Endothelial cell of umbilical vein (primary cell): Measurements from ENCODE around the gene NR2F6. TPM values are rescaled to one million over a fixed set of nuclear protein-coding genes. Genes with fewer than 3 reads are reported as not detected.

ENCODE experiments used
- BruUV-seq: library from RNA; stranded (reverse); fragments of 400-500 nt; replicated peaks from 2 replicates; lab custom pipeline; 2021; lab: Mats Ljungman, UMichigan
- CTCF ChIA-PET: fragments of 300-600, 350-600 bp; sonication (Branson Sonifier 250); formaldehyde crosslinking; loops from one replicate; lab custom pipeline; 2021; ENCODE audit warnings: antibody characterized with exemption, inconsistent platforms; lab: Charles Lee
- POLR2A ChIA-PET: fragments of 300-600, 350-600 bp; sonication (Branson Sonifier 250); formaldehyde crosslinking; loops from one replicate; lab custom pipeline; 2021; ENCODE audit warnings: antibody characterized with exemption, inconsistent platforms; lab: Charles Lee
- DNase-seq: peaks from one replicate; pipeline ENCODE4 v3.0.0-alpha.2; 2011; ENCODE audit warnings: low read depth, low spot score
- FAIRE-seq: peaks from 2 replicates; lab custom pipeline; 2011; peaks lifted over from hg19 to GRCh38; lab: Jason Lieb, UNC
- H2AFZ ChIP-seq: 2 replicates; pipeline ENCODE4 v1.6.0; 2012; ENCODE audit warnings: low read depth, low read length, control low read depth, inconsistent platforms
- H3K27ac ChIP-seq: 2 replicates; pipeline ENCODE4 v1.5.1; 2011; ENCODE audit warnings: low read depth, mild to moderate bottlenecking, control low read depth, low read length, moderate library complexity; ENCODE audit not compliant: insufficient read depth
- H3K27me3 ChIP-seq, 2 experiments: 2 replicates each; pipeline versions ENCODE4 v1.6.0 to v1.6.1; 2011; ENCODE audit warnings: low read length in 2 of 2, mixed read lengths in 1 of 2; ENCODE audit not compliant: control insufficient read depth in 2 of 2, insufficient read depth in 2 of 2
- H3K36me3 ChIP-seq, 2 experiments: 2 replicates in 1 of 2; 3 replicates in 1 of 2; pipeline ENCODE4 v1.5.1; 2011; ENCODE audit warnings: low read length in 2 of 2, mild to moderate bottlenecking in 1 of 2, moderate library complexity in 1 of 2; ENCODE audit not compliant: control insufficient read depth in 2 of 2, insufficient read depth in 2 of 2; ENCODE audit errors: extremely low read depth in 1 of 2
- H3K4me1 ChIP-seq: 3 replicates; pipeline ENCODE4 v1.5.1; 2011; ENCODE audit warnings: mild to moderate bottlenecking, low read length; ENCODE audit not compliant: control insufficient read depth, insufficient read depth; ENCODE audit errors: extremely low read depth
- H3K4me2 ChIP-seq: 2 replicates; pipeline ENCODE4 v1.6.1; 2011; ENCODE audit warnings: low read length, control low read depth, mixed read lengths; ENCODE audit not compliant: insufficient read depth
- H3K4me3 ChIP-seq, 3 experiments: fragments of 200-600 bp in 1 of 3; sonication (generic), shearing (Covaris generic) in 1 of 3; replicated peaks in 1 of 3; 2 replicates each; pipeline ENCODE4 v1.5.1; 2011 to 2016; ENCODE audit warnings: control low read depth in 3 of 3, low read length in 3 of 3, mild to moderate bottlenecking in 2 of 3, inconsistent platforms in 1 of 3, low read depth in 1 of 3, moderate library complexity in 1 of 3; ENCODE audit not compliant: insufficient read depth in 1 of 3
- H3K79me2 ChIP-seq: 2 replicates; pipeline ENCODE4 v1.6.0; 2012; ENCODE audit warnings: low read length, inconsistent platforms; ENCODE audit not compliant: control insufficient read depth, insufficient read depth
- H3K9ac ChIP-seq: replicated peaks from 2 replicates; pipeline ENCODE3; 2011; ENCODE audit warnings: low read length, control low read depth; ENCODE audit not compliant: insufficient read depth; ENCODE audit errors: extremely low read depth
- H3K9me1 ChIP-seq: replicated peaks from 3 replicates; pipeline ENCODE4 v1.6.0; 2011; ENCODE audit warnings: mild to moderate bottlenecking, low read length; ENCODE audit not compliant: control insufficient read depth, insufficient read depth; ENCODE audit errors: extremely low read depth
- H3K9me3 ChIP-seq: replicated peaks from 2 replicates; pipeline ENCODE4 v1.5.1; 2012; ENCODE audit warnings: low read length, inconsistent platforms; ENCODE audit not compliant: control insufficient read depth, insufficient read depth
- H4K20me1 ChIP-seq: replicated peaks from 2 replicates; pipeline ENCODE3; 2011; ENCODE audit warnings: mild to moderate bottlenecking, low read length; ENCODE audit not compliant: control insufficient read depth, insufficient read depth; ENCODE audit errors: extremely low read depth
- EZH2 ChIP-seq: IDR thresholded peaks from 2 replicates; pipeline ENCODE4 v1.6.1; 2012; ENCODE audit warnings: borderline replicate concordance, low read depth, mild to moderate bottlenecking, moderate library complexity, low read length, inconsistent platforms; ENCODE audit not compliant: severe bottlenecking
- FOS ChIP-seq: IDR thresholded peaks from 2 replicates; pipeline ENCODE4 v1.6.1; 2011; ENCODE audit warnings: mild to moderate bottlenecking, low read length, moderate library complexity, borderline replicate concordance; ENCODE audit not compliant: insufficient read depth
- GATA2 ChIP-seq: IDR thresholded peaks from 2 replicates; pipeline ENCODE4 v1.7.0; 2011; ENCODE audit warnings: low read depth, mild to moderate bottlenecking, moderate library complexity, mixed read lengths, low read length; ENCODE audit not compliant: insufficient read length, insufficient read depth
- JUN ChIP-seq: IDR thresholded peaks from 2 replicates; pipeline ENCODE4 v1.6.1; 2011; ENCODE audit warnings: borderline replicate concordance, low read depth; ENCODE audit not compliant: insufficient read length, insufficient read depth
- MAX ChIP-seq: IDR thresholded peaks from 2 replicates; pipeline ENCODE4 v1.6.1; 2011; ENCODE audit not compliant: insufficient read depth, insufficient read length
- MYC ChIP-seq: IDR thresholded peaks from one replicate; pipeline ENCODE4 v1.6.1; 2011; ENCODE audit warnings: mild to moderate bottlenecking, low read depth, low read length
- POLR2A ChIP-seq: IDR thresholded peaks from 2 replicates; pipeline ENCODE4 v1.6.1; 2012; ENCODE audit warnings: low read depth, mild to moderate bottlenecking, control low read depth, low read length
- POLR2AphosphoS5 ChIP-seq: IDR thresholded peaks from 2 replicates; pipeline ENCODE4 v1.6.1; 2012; ENCODE audit warnings: low read depth, mild to moderate bottlenecking, control low read depth, low read length, moderate library complexity; ENCODE audit not compliant: insufficient read depth
- dilution Hi-C: fragments of 300-500 bp; cut with MboI; formaldehyde crosslinking; loops from one replicate; pipeline ENCODE4 v1.15.0; 2019; ENCODE audit warnings: low sequenced_read_pairs; ENCODE audit not compliant: extremely low pct_ligation_motif_present
- intact Hi-C: fragments of 100-400 bp; cut with micrococcal nuclease; formaldehyde crosslinking; loops from one replicate; pipeline ENCODE4 v1.10.0; 2022
- polyA plus RNA-seq, 4 experiments: library from polyadenylated mRNA; depleted of rRNA in 3 of 4; stranded (reverse) in 3 of 4; unstranded in 1 of 4; fragments of >200 nt; gene quantifications; 2 replicates each; pipeline versions ENCODE4 v1.2.1 to v1.2.3, GENCODE V29; 2011 to 2012; ENCODE audit warnings: missing spikeins in 1 of 4
- total RNA-seq: library from RNA; stranded (reverse); gene quantifications from 2 replicates; pipeline ENCODE4 v1.2.3, GENCODE V29; 2021
- TF ChIP-seq, protein P1 (sequence below), 2 donors: IDR thresholded peaks; 1 replicate in 1 of 2; 2 replicates in 1 of 2; pipeline ENCODE4 v1.5.1; 2011; ENCODE audit warnings: low read length in 2 of 2, mild to moderate bottlenecking in 2 of 2, moderate library complexity in 2 of 2, control low read depth in 1 of 2, inconsistent platforms in 1 of 2, low read depth in 1 of 2; ENCODE audit not compliant: insufficient read depth in 1 of 2; ENCODE audit errors: extremely low read depth in 1 of 2

The NR2F6 gene
- total and polyA plus RNA-seq, 2 donors (not counting 3 experiments of a cell fraction or from before 2014, with no cell fraction given) = 36.1 to 38.9 TPM

- Histone ChIP-seq H3K9me1 (no peaks in the 10 kb centered on the region), H3K4me2 (no peak overlapping the region), H3K4me3 (no peak overlapping the region), H3K9me3 (no peaks in the 10 kb centered on the region), H3K36me3 (peaks cover under 1 to 3% of the 10 kb centered on the region in 2 experiments), H2AFZ (no peak overlapping the region), H3K27ac (no peak overlapping the region), H3K4me1 (peaks cover 18% of the 10 kb centered on the region), H4K20me1 (no peaks in the 10 kb centered on the region), H3K9ac (no peak overlapping the region), H3K27me3 (no peaks in the 10 kb centered on the region), H3K79me2 (peaks cover 14% of the 10 kb centered on the region)
- intact Hi-C loops = loop anchor here (2.0 kb wide), 3 partner anchors 31 to 369 kb away; partner anchors contain the start of gene OCEL1
- FAIRE-seq = no peak
- BruUV-seq = no TSS peak
- ChIA-PET CTCF (interaction anchor here (1.5 to 2.7 kb wide), 2 partner anchors 8 to 16 kb away, joined by 8 to 15 read pairs; partner anchors contain the start of gene ANKLE1), POLR2A (interaction anchor here (0.6 kb wide), 1 partner anchor 15 kb away, joined by 11 read pairs; no protein-coding TSS in a partner anchor)
- TF ChIP-seq MAX (no peak), POLR2A (no peak), GATA2 (no peak), EZH2 (no peak), POLR2AphosphoS5 (no peak), JUN (no peak), MYC (no peak), FOS (no peak)
- TF ChIP-seq, protein P1, sequence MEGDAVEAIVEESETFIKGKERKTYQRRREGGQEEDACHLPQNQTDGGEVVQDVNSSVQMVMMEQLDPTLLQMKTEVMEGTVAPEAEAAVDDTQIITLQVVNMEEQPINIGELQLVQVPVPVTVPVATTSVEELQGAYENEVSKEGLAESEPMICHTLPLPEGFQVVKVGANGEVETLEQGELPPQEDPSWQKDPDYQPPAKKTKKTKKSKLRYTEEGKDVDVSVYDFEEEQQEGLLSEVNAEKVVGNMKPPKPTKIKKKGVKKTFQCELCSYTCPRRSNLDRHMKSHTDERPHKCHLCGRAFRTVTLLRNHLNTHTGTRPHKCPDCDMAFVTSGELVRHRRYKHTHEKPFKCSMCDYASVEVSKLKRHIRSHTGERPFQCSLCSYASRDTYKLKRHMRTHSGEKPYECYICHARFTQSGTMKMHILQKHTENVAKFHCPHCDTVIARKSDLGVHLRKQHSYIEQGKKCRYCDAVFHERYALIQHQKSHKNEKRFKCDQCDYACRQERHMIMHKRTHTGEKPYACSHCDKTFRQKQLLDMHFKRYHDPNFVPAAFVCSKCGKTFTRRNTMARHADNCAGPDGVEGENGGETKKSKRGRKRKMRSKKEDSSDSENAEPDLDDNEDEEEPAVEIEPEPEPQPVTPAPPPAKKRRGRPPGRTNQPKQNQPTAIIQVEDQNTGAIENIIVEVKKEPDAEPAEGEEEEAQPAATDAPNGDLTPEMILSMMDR (IDR thresholded peaks at IDR 0.05; ENCODE audit: extremely low read depth in 1 of 2, insufficient read depth in 1 of 2, low read depth in 1 of 2, low read length in 2 of 2) = no peak
- dilution Hi-C loops = no loop called here
- DNase-seq = no peak
These were observed 20.3 kb upstream of the NR2F6 start for GRCh38 chr19:17266026-17266425.
